ENCODE measurements around the gene TCP11L2. TPM values are rescaled to one million over a fixed set of nuclear protein-coding genes. Genes with fewer than 3 reads are reported as not detected.

Gene TCP11L2
- total and polyA plus RNA-seq, 2 of the 13 experiments (the other 11 are each of a cell fraction or from before 2014, with no cell fraction given), result 4.6 to 24.1 TPM

- CTCF ChIA-PET (ENCODE audit: low intra/inter-chr PET ratio, low total read pairs), result no interaction called here
- TF ChIP-seq ZNF878 (CRISPR knock-in tag; IDR thresholded peaks at IDR 0.05) (no peak), ZSCAN20 (CRISPR knock-in tag; IDR thresholded peaks at IDR 0.05; ENCODE audit: borderline replicate concordance) (no peak), ZNF124 (CRISPR knock-in tag; IDR thresholded peaks at IDR 0.05) (no peak), ZNF350 (CRISPR knock-in tag; IDR thresholded peaks at IDR 0.05; ENCODE audit: borderline replicate concordance, low read depth) (no peak), SMARCE1 (IDR thresholded peaks at IDR 0.05; ENCODE audit: borderline replicate concordance) (no peak), ZNF136 (CRISPR knock-in tag; IDR thresholded peaks at IDR 0.05; ENCODE audit: low read depth) (no peak)
These were observed 38.7 kb downstream of the TCP11L2 start for GRCh38 chr12:106341086-106341877.

More at GRCh38 chr12:106341086-106341877, 38.7 kb downstream of the TCP11L2 start:
- POLR2A ChIA-PET, result interaction anchor here (2.2 kb wide), 1 partner anchor 17 kb away, joined by 9 read pairs; the partner anchor contains the start of gene POLR3B
- no TSS peak for BruUV-seq (replicated peaks)
- H4K20me1 ChIP-seq (ENCODE audit: insufficient read depth, low read length), result no peaks in the 10 kb centered on the region
- no peaks in the 10 kb centered on the region for H3K36me3 ChIP-seq (replicated peaks in 1 of 2; ENCODE audit: control insufficient read depth in 1 of 2, insufficient read depth in 2 of 2, low read length in 2 of 2)
- no peak for ATAC-seq
- H3K79me2 ChIP-seq (ENCODE audit: insufficient read depth, low read length), result no peaks in the 10 kb centered on the region
- in situ Hi-C loops (cut with HindIII; ENCODE audit: extremely low pct_ligation_motif_present, low pct_unique_long_range_greater_than_20kb), result loop anchor here (5.0 kb wide), 1 partner anchor 114 kb away; no protein-coding TSS in a partner anchor
- no peak overlapping the region for H3K4me2 ChIP-seq (ENCODE audit: low read depth, low read length)
- no peak overlapping the region for H3K27ac ChIP-seq (ENCODE audit: extremely low read length, insufficient read depth, low read length)
- no peak overlapping the region for H3K9ac ChIP-seq (ENCODE audit: insufficient read depth, low read depth, low read length)
- no peak overlapping the region for H3K4me3 ChIP-seq (replicated peaks in 1 of 3; ENCODE audit: insufficient read depth in 1 of 3, low read depth in 2 of 3, low read length in 3 of 3)
- no peaks in the 10 kb centered on the region for H3K27me3 ChIP-seq (ENCODE audit: control insufficient read depth in 1 of 2, insufficient read depth in 2 of 2, low read length in 2 of 2)
- no peak for FAIRE-seq
- H3K4me1 ChIP-seq (ENCODE audit: insufficient read depth, low read length), result peaks cover 25% of the 10 kb centered on the region
- no peak for DNase-seq (ENCODE audit: low spot score)
- no peak overlapping the region for H2AFZ ChIP-seq (ENCODE audit: low read length)
- intact Hi-C loops (cut with micrococcal nuclease; ENCODE audit: unreplicated experiment), result loop anchor here (10.0 kb wide), 1 partner anchor 916 kb away; no protein-coding TSS in a partner anchor
- 98% methylated on average over 2 of the region's 2 CpGs for WGBS (ENCODE audit: low lambda C conversion rate)
- H3K9me3 ChIP-seq (ENCODE audit: low read length), result no peaks in the 10 kb centered on the region
